SJSA1 (cell line): ENCODE data around the gene ITGB7. TPM values are rescaled to one million over a fixed set of nuclear protein-coding genes. Genes with fewer than 3 reads are reported as not detected.

ENCODE experiments used
- DNase-seq, 2 experiments: peaks; one replicate each; pipeline ENCODE4 v3.0.0-alpha.2; 2015 to 2020; ENCODE audit warnings: low spot score in 2 of 2, low read depth in 1 of 2
- H3K27ac ChIP-seq: fragments of 250-450 bp; sonication (Bioruptor Pico); 2 replicates; pipeline ENCODE4 v1.5.1; 2020; ENCODE audit warnings: mild to moderate bottlenecking, moderate library complexity
- H3K27me3 ChIP-seq: fragments of 250-450 bp; sonication (Bioruptor Pico); replicated peaks from 2 replicates; pipeline ENCODE4 v1.5.1; 2020; ENCODE audit warnings: mild to moderate bottlenecking, moderate library complexity
- H3K36me3 ChIP-seq: fragments of 250-450 bp; sonication (Bioruptor Pico); 2 replicates; pipeline ENCODE4 v1.5.1; 2020; ENCODE audit warnings: mild to moderate bottlenecking
- H3K4me1 ChIP-seq: fragments of 250-450 bp; sonication (Bioruptor Pico); replicated peaks from 2 replicates; pipeline ENCODE4 v1.6.1; 2021; ENCODE audit warnings: mild to moderate bottlenecking
- H3K4me3 ChIP-seq: fragments of 250-450 bp; sonication (Bioruptor Pico); 2 replicates; pipeline ENCODE4 v1.5.1; 2020; ENCODE audit warnings: mild to moderate bottlenecking
- H3K9me3 ChIP-seq: fragments of 250-450 bp; sonication (Bioruptor Pico); replicated peaks from 2 replicates; pipeline ENCODE4 v1.5.1; 2020; ENCODE audit warnings: mild to moderate bottlenecking
- total RNA-seq: library from RNA; depleted of rRNA; stranded (reverse); fragments of >200 nt; shearing (Covaris generic); gene quantifications from 2 replicates; pipeline ENCODE4 v1.2.3, GENCODE V29; 2014; rRNA removed

Gene ITGB7
- total RNA-seq, 1 experiment from 2014 or later = 0.45 TPM

DNA sequence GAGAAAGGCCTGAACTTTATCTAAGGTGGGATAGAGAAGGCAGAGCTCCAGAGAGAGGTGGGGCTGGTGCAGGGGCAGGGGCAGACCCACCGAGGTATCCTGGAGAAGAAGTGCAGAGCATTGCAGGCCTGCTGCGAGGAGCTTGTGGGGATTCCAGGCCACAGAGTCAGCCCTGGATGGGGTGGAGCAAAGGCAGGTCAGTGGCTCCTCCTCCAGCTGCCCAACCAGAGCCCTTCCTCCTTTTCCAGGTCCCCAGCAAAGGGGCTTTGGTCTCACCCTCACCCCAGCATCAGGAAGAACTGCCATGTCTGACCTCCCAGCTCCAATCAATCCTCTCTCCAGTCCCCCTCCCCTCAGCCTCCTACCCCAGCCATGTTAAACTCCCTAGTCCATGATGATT lies 46.4 kb downstream of the ITGB7 start:
- Histone ChIP-seq H3K9me3 (no peaks in the 10 kb centered on the region), H3K4me1 (no peaks in the 10 kb centered on the region), H3K36me3 (no peaks in the 10 kb centered on the region), H3K27me3 (no peaks in the 10 kb centered on the region), H3K4me3 (no peak overlapping the region), H3K27ac (no peak overlapping the region)
- no peak for DNase-seq

DNA sequence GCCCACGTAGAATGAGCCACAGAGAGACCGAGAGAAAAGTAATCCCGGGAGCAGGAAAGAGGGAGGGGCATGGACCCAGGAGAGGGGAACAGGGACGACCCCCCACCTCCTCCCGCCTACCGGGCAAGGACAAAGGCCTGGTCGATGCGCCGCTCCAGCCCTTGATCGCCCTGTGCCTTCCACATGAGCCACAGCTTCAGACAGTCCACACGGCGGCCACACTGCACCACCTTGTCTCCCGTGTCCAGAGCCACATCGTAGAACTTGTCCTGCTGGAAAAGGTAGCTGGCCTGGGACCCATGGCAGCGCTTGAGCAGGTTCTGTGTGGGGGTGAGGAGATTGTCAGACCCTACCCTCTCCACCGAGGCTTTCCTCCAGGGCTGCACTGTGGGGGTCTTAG lies 47.1 kb downstream of the ITGB7 start:
- Histone ChIP-seq H3K4me3 (no peak overlapping the region), H3K27me3 (no peaks in the 10 kb centered on the region)
- DNase-seq = no peak

DNA sequence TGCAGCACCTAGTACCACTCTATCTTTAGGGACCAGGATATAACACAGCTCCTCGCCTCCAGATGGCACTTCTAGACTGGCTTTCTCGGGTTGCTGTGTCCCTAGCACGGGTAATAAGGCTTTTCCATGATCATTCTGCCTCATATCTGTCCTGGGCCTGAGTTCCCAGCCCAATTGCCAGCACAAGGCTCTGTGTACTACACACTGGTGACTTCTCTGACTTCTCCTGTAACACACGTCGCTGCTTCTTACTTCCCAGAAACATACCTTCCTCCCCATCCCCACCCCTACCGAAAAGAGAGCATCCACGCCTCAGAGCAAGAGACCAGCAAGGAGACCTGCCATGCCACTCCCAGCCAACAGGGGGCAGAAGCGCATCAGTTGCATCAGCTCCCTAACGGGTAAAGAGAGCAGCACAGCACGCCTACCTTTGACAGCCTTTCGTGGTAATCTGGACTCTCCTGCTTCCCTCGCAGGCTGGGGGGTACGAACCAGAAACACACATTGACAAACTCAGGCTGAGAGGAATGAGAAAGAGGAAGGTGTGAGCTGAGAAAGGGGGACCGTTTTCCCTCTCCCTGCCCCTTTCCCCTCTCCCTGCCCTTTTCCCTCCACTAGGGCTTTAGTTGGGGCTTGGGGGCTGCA lies 47.7 kb downstream of the ITGB7 start:
- DNase-seq = peak; percentile 63 to 78
- H3K4me3 ChIP-seq = no peak overlapping the region
- no peak overlapping the region for H3K27ac ChIP-seq
- H3K4me1 ChIP-seq = no peaks in the 10 kb centered on the region; the same call in 1 of the 2 replicates
- H3K9me3 ChIP-seq = no peaks in the 10 kb centered on the region
- H3K36me3 ChIP-seq = no peaks in the 10 kb centered on the region
- H3K27me3 ChIP-seq = no peaks in the 10 kb centered on the region

More for the DNA sequence above, 47.1 kb downstream of the ITGB7 start:
- no peaks in the 10 kb centered on the region; the same call in 1 of the 2 replicates for H3K4me1 ChIP-seq
- H3K36me3 ChIP-seq = no peaks in the 10 kb centered on the region
- H3K9me3 ChIP-seq = no peaks in the 10 kb centered on the region
- no peak overlapping the region for H3K27ac ChIP-seq

DNA sequence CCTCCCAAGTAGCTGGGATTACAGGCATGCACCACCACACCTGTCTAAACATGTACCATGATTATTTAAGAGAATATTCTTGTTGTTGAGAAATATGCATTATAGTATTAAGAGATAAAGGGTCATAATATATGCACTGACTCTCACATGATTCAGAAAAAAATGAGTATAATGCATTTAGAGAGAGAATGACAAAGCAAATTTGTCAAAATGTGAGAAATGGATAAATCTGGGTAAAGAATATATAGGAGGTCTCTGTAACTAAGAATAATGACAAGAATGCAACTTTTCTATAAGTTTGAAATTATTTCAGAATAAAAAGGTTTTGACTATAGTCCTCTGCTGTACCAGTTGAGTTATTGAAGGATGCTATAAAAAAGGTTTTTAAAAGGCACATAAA lies 54.7 kb downstream of the ITGB7 start:
- H3K36me3 ChIP-seq = no peaks in the 10 kb centered on the region
- H3K27me3 ChIP-seq = no peaks in the 10 kb centered on the region

DNA sequence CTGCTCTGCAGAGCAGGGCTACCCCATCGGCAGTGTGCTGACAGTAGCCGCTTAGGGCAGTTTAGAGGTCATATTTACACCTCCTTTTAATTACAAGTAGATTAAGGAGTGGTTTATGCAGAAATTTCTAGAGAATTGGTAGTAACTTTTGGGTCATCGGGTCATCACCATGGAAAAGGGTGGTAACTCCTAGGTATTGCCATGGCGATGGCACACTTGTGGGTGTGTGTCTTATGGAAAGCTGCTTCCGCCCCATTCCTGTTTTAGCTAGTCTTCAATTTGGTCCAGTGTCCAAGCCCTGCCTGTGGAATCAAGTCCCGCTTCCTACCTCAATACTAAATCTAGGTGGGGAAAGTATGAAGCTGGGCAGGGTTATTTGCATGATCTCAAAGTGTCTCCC lies 56.0 kb downstream of the ITGB7 start:
- Histone ChIP-seq H3K27me3 (no peaks in the 10 kb centered on the region), H3K36me3 (no peaks in the 10 kb centered on the region), H3K9me3 (no peaks in the 10 kb centered on the region), H3K27ac (no peak overlapping the region), H3K4me3 (no peak overlapping the region), H3K4me1 (no peaks in the 10 kb centered on the region; the same call in 1 of the 2 replicates)
- DNase-seq = no peak

More for the DNA sequence above, 54.7 kb downstream of the ITGB7 start:
- Histone ChIP-seq H3K9me3 (no peaks in the 10 kb centered on the region), H3K27ac (no peak overlapping the region), H3K4me1 (no peaks in the 10 kb centered on the region; the same call in 1 of the 2 replicates), H3K4me3 (no peak overlapping the region)
- DNase-seq = no peak

DNA sequence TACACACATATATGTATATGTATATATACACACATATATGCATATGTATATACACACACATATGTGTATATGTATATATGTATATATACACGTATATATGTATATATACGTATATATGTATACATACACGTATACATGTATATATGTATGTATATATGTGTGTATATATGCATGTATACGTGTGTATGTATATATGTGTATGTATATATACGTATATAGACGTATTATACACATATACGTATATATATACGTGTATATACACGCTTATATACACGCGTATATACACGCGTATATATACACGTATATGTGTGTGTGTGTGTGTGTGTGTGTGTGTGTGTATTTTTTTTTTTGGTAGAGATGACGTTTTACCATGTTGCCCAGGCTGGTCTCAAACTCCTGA lies 59.4 kb downstream of the ITGB7 start:
- DNase-seq = no peak
- no peaks in the 10 kb centered on the region for H3K36me3 ChIP-seq
- H3K9me3 ChIP-seq = no peaks in the 10 kb centered on the region
- H3K27ac ChIP-seq = no peak overlapping the region
- H3K4me1 ChIP-seq = no peaks in the 10 kb centered on the region
- no peaks in the 10 kb centered on the region for H3K27me3 ChIP-seq
- no peak overlapping the region for H3K4me3 ChIP-seq

DNA sequence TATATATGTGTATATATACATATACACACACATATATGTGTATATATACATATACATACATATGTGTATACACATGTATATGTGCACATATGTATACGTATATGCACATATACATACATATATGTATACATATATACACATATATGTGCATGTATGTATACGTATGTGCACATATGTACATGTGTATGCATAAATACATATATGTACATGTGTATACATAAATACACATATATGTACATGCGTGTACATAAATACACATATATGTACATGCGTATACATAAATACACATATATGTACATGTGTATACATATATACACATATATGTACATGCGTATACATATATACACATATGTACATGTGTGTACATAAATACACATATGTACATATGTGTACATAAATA lies 59.9 kb downstream of the ITGB7 start:
- DNase-seq = no peak
- Histone ChIP-seq H3K4me3 (no peak overlapping the region), H3K4me1 (no peaks in the 10 kb centered on the region), H3K36me3 (no peaks in the 10 kb centered on the region), H3K27ac (no peak overlapping the region), H3K9me3 (no peaks in the 10 kb centered on the region), H3K27me3 (no peaks in the 10 kb centered on the region)

DNA sequence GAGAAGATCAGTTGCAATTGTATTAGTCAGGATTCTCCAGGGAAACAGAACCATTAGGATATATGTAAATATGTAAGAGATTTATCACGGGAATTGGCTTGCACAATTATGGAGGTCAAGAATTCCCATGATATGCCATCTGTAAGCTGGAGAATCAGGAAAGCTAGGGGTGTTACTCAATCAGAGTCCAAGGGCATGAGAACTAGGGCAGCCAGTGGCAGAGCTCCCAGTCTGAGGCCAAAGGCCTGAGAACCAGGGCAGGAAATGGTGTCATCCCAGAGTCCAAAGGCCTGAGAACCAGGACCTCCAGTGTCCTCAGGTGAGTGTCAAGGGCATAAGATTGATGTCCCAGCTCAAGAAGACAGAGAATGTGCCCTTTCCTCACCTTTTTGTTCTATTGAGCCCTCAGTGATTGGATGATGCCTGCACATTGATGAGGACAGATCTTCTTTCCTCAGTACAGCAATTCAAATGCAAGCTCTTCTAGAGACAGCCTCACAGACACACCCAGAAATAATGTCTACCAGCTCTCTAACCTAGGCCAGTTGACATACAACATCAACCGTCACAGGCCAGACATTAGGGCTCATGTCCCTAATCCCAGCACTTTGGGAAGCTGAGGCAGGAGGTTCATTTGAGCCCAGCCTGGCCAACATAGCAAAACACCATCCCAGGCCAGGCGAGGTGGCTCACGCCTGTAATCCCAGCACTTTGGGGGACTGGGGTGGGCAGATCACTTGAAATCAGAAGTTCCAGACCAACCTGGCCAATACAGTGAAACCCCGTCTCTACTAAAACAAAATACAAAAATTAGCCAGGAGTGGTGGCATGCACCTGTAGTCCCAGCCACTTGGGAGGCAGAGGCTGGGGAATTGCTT lies 61.4 kb downstream of the ITGB7 start:
- no peak overlapping the region for H3K4me3 ChIP-seq
- H3K27me3 ChIP-seq = no peaks in the 10 kb centered on the region
- H3K36me3 ChIP-seq = no peaks in the 10 kb centered on the region
- no peak overlapping the region for H3K27ac ChIP-seq
- no peaks in the 10 kb centered on the region for H3K9me3 ChIP-seq
- no peaks in the 10 kb centered on the region for H3K4me1 ChIP-seq
- no peak for DNase-seq

DNA sequence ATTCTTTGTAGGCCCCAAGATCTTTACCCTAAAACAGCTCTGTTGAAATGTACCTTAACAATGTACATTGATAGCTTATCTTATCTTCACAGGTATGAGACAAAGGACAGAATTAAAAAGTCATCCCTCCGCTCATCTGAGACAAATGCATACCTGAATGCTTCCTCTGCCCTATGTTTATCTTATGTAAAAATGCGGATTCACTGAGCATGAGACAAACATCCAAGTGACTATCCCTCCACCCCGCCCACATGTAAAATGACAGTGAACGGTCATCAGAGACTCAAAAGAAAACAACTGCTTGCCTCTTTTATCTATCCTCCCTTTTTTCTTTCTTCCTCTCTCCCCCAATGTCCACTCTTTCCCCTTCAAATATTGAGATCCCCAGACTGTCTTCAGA lies 63.7 kb downstream of the ITGB7 start:
- DNase-seq = no peak
- H3K4me1 ChIP-seq = no peaks in the 10 kb centered on the region
- H3K9me3 ChIP-seq = no peaks in the 10 kb centered on the region
- H3K27me3 ChIP-seq = no peaks in the 10 kb centered on the region
- no peaks in the 10 kb centered on the region for H3K36me3 ChIP-seq
- no peak overlapping the region for H3K27ac ChIP-seq
- H3K4me3 ChIP-seq = no peak overlapping the region

Other genes with a start within 250 kb of the ITGB7 start
- 263 and 304 TPM in 2 replicates for gene EIF4B, start 200.8 kb downstream of the ITGB7 start, total RNA-seq
- 8.8 and 18.4 TPM in 2 replicates for gene TNS2, start 157.2 kb downstream of the ITGB7 start, total RNA-seq
- 18.3 and 18.6 TPM in 2 replicates for gene SPRYD3, start 127.9 kb downstream of the ITGB7 start, total RNA-seq
- 58.0 and 64.5 TPM in 2 replicates for gene IGFBP6, start 109.6 kb downstream of the ITGB7 start, total RNA-seq
- gene SOAT2, start 103.8 kb downstream of the ITGB7 start, total RNA-seq = not detected in 2 replicates
- 2.1 and 6.8 TPM in 2 replicates for gene ZNF740, start 26.5 kb downstream of the ITGB7 start, total RNA-seq
- 2.5 and 7.5 TPM in 2 replicates for gene CSAD, start 26.3 kb downstream of the ITGB7 start, total RNA-seq
- 13.5 and 13.6 TPM in 2 replicates for gene RARG, start 25.0 kb upstream of the ITGB7 start, total RNA-seq
- 20.2 and 28.0 TPM in 2 replicates for gene ESPL1, start 61.0 kb upstream of the ITGB7 start, total RNA-seq
- gene PFDN5, start 88.3 kb upstream of the ITGB7 start, total RNA-seq = 450 and 523 TPM in 2 replicates
- gene MYG1, start 92.4 kb upstream of the ITGB7 start, total RNA-seq = 40.6 and 45.1 TPM in 2 replicates
- 51.8 and 52.0 TPM in 2 replicates for gene AAAS, start 114.4 kb upstream of the ITGB7 start, total RNA-seq
- gene SP7, start 129.1 kb upstream of the ITGB7 start, total RNA-seq = not detected in 2 replicates
- 19.8 and 33.9 TPM in 2 replicates for gene SP1, start 172.9 kb upstream of the ITGB7 start, total RNA-seq
- gene AMHR2, start 216.6 kb upstream of the ITGB7 start, total RNA-seq = not detected in 2 replicates
- gene PRR13, start 234.5 kb upstream of the ITGB7 start, total RNA-seq = 44.7 and 80.1 TPM in 2 replicates
- 153 and 157 TPM in 2 replicates for gene PCBP2, start 244.9 kb upstream of the ITGB7 start, total RNA-seq